B cell (primary cell): ENCODE data around the gene SLC4A2.

Source experiments
- EZH2 ChIP-seq: IDR thresholded peaks from 2 replicates; pipeline ENCODE4 v1.6.1; 2012; ENCODE audit warnings: borderline replicate concordance, low read depth, mild to moderate bottlenecking, moderate library complexity, low read length; ENCODE audit not compliant: insufficient read depth, poor library complexity, severe bottlenecking
- TF ChIP-seq, protein P1 (sequence below): fragments of 200-600 bp; IDR thresholded peaks from one replicate; pipeline ENCODE4 v1.8.0; 2022; ENCODE audit warnings: antibody characterized with exemption, mild to moderate bottlenecking

DNA sequence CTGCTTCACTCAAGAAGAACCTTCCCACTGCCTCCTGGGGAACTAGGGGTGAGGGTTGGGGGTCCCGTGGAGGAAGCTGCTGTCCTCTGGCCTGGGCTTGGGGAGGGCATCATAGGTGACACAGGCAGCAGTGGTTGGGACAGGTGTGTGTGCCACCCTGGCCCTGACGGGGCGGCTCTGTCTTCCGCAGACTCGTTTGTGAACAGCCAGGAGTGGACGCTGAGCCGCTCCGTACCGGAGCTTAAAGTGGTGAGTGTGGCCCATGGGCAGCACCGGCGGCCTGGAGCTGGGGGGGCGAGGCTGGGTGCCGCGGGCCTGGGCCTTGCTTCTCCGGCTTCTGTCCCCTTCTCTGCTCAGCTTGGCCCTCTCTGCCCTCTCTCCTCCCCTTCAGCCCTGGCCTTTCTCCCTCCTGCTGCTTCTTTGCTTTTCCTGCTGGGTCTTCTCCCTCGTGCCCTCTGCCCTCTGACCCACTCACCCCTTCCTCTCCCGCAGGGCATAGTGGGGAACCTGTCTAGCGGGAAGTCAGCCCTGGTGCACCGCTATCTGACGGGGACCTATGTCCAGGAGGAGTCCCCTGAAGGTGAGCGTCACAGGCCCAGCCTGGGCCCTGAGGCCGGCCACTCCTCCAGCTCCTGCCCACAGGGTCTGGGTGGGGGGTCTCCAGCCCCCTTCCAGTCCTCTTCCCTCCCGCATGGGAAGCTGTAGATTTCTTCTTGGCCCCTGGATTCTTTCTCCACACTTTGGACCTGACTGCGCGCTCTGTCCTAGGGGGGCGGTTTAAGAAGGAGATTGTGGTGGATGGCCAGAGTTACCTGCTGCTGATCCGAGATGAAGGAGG lies 57.4 kb downstream of the SLC4A2 start:
- TF ChIP-seq, protein P1, sequence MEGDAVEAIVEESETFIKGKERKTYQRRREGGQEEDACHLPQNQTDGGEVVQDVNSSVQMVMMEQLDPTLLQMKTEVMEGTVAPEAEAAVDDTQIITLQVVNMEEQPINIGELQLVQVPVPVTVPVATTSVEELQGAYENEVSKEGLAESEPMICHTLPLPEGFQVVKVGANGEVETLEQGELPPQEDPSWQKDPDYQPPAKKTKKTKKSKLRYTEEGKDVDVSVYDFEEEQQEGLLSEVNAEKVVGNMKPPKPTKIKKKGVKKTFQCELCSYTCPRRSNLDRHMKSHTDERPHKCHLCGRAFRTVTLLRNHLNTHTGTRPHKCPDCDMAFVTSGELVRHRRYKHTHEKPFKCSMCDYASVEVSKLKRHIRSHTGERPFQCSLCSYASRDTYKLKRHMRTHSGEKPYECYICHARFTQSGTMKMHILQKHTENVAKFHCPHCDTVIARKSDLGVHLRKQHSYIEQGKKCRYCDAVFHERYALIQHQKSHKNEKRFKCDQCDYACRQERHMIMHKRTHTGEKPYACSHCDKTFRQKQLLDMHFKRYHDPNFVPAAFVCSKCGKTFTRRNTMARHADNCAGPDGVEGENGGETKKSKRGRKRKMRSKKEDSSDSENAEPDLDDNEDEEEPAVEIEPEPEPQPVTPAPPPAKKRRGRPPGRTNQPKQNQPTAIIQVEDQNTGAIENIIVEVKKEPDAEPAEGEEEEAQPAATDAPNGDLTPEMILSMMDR: no peak
- no peak for TF ChIP-seq EZH2
